Stimulated activated CD8-positive, alpha-beta memory T cell treated with anti-CD3 and anti-CD28 coated beads, Interleukin-12 subunit alpha, Interleukin-12 subunit beta, amount 100 ng/mL, for 1 hour (primary cell): ENCODE results near the gene PCDHA2.
"Not testable (repeated sequence)": the region's sequence is repeated elsewhere in the genome, so short reads cannot be mapped to it uniquely, and the experiment has no call there.

Experiments used
- DNase-seq: peaks from one replicate; pipeline ENCODE4 v3.0.0-alpha.2; 2020; ENCODE audit warnings: low read depth

The PCDHA2 gene

DNA sequence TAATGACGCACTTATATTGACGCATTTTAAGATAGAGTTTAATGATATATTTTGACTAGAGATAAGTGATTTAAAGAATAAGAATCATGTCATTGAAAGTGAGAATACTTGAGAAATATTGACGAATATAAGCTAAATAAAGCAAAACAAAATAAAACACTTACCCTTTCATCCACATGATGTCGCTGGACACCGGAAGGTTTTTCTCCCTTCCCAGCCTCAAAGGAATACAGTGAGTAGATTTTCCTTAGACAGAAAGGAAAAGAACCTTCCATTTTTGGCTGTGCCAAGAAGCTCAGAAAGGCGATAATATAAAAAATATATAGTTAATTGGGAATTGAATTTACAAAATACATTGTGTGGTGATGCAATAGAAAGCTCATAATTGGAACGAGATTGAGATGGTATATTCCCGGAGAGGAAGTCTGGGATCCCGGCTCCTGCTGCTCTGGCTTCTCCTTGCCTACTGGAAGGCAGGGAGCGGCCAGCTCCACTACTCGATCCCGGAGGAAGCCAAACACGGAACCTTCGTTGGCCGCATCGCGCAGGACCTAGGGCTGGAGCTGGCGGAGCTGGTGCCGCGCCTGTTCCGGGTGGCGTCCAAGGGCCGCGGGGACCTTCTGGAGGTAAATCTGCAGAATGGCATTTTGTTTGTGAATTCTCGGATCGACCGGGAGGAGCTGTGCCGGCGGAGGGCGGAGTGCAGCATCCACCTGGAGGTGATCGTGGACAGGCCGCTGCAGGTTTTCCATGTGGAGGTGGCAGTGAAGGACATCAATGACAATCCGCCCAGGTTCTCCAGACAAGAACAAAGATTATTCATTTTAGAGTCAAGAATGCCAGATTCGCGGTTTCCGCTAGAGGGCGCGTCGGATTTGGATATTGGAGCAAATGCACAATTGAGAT lies 27.0 kb downstream of the PCDHA2 start, which contains the start of gene PCDHA5:
Gene PCDHA5, plus strand, starts transcription at position 239 of the 906 bp plus-strand sequence.
- no peak for DNase-seq

DNA sequence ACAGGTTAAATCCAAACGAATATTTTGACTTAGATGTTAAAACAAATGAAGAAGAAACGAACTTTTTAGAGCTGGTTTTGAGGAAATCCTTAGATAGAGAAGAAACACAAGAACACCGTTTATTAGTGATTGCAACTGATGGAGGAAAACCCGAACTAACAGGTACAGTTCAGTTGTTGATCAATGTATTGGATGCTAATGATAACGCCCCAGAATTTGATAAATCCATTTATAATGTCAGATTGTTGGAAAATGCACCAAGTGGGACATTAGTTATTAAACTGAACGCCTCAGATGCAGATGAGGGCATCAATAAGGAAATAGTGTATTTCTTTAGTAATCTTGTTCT lies 27.6 kb downstream of the PCDHA2 start:
- no peak for DNase-seq

DNA sequence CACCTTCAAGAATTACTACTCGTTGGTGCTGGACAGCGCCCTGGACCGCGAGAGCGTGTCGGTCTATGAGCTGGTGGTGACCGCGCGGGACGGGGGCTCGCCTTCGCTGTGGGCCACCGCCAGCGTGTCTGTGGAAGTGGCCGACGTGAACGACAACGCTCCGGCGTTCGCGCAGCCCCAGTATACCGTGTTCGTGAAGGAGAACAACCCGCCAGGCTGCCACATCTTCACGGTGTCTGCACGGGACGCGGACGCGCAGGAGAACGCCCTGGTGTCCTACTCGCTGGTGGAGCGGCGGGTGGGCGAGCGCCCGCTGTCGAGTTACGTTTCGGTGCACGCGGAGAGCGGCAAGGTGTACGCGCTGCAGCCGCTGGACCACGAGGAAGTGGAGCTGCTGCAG lies 28.3 kb downstream of the PCDHA2 start:
- DNase-seq = not testable (repeated sequence)

DNA sequence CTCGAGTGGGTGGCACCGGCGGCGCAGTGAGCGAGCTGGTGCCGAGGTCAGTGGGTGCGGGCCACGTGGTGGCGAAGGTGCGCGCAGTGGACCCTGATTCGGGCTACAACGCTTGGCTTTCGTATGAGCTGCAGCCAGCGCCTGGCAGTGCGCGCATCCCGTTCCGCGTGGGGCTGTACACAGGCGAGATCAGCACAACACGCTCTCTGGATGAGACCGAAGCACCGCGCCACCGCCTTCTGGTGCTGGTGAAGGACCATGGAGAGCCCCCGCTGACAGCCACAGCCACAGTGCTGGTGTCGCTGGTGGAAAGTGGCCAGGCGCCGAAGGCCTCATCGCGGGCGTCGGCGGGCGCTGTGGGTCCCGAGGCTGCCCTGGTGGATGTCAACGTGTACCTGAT lies 28.8 kb downstream of the PCDHA2 start:
- no peak for DNase-seq

DNA sequence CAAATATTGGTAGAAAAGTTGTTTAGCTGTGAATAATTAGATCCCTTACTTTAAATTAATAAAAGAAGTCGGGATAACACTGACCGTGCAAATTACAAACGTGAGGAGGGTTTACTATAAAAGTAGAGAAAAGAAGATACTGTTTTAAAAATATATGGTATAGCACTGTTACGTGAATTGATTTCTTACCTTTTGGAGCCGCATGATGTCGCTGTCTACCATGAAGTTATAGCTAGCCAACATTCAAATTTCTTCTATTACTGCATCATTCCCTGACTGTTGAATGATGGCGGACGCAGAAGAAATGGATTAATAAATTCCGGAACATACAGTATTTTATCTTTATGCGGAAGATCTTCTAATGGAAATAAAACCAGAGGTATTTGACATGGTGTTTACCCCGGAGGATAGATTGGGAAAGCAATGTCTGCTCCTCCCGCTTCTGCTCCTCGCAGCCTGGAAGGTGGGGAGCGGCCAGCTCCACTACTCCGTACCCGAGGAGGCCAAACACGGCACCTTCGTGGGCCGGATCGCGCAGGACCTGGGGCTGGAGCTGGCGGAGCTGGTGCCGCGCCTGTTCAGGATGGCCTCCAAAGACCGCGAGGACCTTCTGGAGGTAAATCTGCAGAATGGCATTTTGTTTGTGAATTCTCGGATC lies 33.2 kb downstream of the PCDHA2 start, which contains the start of gene PCDHA6:
Gene PCDHA6, plus strand, starts transcription at position 257 of the 658 bp plus-strand sequence. Its CDS starts 132 bp downstream, at position 389.
- no peak for DNase-seq

DNA sequence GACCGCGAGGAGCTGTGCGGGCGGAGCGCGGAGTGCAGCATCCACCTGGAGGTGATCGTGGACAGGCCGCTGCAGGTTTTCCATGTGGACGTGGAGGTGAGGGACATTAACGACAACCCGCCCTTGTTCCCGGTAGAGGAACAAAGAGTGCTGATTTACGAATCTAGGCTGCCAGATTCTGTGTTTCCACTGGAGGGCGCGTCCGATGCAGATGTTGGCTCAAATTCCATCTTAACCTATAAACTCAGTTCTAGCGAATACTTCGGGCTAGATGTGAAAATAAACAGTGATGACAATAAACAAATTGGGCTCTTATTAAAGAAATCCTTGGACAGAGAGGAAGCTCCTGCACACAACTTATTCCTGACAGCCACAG lies 33.7 kb downstream of the PCDHA2 start:
- no peak for DNase-seq

DNA sequence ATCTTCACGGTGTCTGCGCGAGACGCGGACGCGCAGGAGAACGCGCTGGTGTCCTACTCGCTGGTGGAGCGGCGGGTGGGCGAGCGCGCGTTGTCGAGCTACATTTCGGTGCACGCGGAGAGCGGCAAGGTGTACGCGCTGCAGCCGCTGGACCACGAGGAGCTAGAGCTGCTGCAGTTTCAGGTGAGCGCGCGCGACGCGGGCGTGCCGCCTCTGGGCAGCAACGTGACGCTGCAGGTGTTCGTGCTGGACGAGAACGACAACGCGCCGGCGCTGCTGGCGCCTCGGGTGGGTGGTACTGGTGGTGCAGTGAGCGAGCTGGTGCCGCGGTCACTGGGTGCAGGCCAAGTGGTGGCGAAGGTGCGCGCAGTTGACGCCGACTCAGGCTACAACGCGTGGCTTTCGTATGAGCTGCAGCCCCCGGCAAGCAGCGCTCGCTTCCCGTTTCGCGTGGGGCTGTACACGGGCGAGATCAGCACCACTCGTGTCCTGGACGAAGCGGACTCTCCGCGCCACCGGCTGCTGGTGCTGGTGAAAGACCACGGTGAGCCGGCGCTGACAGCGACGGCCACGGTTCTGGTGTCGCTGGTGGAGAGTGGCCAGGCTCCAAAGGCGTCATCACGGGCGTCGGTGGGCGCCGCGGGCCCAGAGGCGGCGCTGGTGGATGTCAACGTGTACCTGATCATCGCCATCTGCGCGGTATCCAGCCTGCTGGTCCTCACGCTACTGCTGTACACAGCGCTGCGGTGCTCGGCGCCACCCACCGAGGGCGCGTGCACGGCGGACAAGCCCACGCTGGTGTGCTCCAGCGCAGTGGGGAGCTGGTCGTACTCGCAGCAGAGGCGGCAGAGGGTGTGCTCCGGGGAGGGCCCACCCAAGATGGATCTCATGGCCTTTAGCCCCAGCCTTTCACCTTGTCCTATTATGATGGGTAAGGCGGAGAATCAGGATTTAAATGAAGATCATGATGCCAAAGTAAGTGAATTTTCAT lies 35.2 kb downstream of the PCDHA2 start:
- DNase-seq = not testable (repeated sequence)

DNA sequence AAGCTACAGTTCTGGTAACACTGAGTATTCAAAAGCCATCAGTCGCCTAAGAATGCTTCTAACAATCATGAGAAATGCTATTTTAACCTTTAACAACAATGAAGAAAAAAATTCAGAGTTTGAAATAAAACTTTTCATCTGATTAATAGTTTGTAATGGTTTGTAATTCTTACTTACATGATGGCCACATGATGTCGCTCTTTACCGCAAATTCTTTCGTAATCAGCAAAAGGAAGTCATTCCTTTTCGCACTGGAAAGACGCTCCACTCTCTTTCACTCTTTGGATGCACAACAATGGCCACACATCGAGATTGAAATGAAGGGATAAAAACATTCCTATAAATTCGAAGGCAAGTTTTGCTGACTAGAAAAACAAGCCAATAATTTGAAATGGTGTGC lies 39.3 kb downstream of the PCDHA2 start, which contains the start of gene PCDHA7:
Gene PCDHA7, plus strand, starts transcription at position 277 of the 400 bp plus-strand sequence. Its CDS starts 115 bp downstream, at position 392.
- DNase-seq = no peak

DNA sequence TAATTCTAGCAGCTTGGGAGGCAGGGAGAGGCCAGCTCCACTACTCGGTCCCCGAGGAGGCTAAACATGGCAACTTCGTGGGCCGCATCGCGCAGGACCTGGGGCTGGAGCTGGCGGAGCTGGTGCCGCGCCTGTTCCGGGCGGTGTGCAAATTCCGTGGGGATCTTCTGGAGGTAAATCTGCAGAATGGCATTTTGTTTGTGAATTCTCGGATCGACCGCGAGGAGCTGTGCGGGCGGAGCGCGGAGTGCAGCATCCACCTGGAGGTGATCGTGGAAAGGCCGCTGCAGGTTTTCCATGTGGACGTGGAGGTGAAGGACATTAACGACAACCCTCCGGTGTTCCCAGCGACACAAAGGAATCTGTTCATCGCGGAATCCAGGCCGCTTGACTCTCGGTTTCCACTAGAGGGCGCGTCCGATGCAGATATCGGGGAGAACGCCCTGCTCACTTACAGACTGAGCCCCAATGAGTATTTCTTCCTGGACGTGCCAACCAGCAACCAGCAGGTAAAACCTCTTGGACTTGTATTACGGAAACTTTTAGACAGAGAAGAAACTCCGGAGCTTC lies 39.9 kb downstream of the PCDHA2 start:
- DNase-seq = not testable (repeated sequence)

DNA sequence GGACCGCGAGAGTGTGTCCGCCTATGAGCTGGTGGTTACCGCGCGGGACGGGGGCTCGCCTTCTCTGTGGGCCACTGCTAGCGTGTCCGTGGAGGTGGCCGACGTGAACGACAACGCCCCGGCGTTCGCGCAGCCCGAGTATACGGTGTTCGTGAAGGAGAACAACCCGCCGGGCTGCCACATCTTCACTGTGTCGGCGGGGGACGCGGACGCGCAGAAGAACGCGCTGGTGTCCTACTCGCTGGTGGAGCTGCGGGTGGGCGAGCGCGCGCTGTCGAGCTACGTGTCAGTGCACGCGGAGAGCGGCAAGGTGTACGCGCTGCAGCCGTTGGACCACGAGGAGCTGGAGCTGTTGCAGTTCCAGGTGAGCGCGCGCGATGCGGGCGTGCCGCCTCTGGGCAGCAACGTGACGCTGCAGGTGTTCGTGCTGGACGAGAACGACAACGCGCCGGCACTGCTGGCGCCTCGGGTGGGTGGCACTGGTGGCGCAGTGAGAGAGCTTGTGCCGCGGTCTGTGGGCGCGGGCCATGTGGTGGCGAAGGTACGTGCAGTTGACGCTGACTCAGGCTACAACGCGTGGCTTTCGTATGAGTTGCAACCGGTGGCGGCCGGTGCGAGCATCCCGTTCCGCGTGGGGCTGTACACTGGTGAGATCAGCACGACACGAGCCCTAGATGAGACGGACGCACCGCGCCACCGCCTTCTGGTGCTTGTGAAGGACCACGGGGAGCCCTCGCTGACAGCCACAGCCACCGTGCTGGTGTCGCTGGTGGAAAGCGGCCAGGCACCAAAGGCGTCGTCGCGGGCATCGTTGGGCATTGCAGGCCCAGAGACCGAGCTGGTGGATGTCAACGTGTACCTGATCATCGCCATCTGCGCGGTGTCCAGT lies 41.2 kb downstream of the PCDHA2 start:
- no peak for DNase-seq

DNA sequence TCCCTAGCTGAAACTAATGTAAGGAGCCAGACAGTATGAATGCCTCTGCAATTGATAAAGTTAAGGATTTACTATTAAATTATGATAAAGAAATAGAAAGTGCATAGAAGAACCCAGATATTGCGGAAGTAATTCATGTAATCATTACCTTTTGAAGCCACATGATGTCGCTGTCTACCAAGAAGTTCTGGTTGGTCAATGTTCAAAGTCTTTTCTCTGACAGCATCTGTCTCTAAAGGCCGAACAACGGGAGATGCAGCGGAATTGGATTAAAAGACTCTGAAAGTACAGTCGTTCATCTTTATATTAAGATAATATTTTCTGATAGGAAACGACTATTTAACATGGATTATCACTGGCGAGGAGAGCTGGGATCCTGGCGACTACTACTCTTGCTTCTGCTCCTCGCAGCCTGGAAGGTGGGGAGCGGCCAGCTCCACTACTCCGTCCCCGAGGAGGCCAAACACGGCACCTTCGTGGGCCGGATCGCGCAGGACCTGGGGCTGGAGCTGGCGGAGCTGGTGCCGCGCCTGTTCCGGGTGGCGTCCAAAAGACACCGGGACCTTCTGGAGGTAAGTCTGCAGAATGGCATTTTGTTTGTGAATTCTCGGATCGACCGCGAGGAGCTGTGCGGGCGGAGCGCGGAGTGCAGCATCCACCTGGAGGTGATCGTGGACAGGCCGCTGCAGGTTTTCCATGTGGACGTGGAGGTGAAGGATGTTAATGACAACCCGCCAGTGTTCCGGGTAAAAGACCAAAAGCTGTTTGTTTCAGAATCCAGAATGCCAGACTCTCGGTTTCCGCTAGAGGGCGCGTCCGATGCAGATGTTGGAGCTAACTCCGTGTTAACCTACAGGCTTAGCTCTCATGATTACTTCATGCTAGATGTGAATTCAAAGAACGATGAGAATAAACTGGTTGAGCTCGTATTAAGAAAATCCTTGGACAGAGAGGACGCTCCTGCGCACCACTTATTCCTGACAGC lies 46.6 kb downstream of the PCDHA2 start, which contains the start of gene PCDHA8:
Gene PCDHA8, plus strand, starts transcription at position 210 of the 985 bp plus-strand sequence. Its CDS starts 135 bp downstream, at position 345.
- DNase-seq = no peak

DNA sequence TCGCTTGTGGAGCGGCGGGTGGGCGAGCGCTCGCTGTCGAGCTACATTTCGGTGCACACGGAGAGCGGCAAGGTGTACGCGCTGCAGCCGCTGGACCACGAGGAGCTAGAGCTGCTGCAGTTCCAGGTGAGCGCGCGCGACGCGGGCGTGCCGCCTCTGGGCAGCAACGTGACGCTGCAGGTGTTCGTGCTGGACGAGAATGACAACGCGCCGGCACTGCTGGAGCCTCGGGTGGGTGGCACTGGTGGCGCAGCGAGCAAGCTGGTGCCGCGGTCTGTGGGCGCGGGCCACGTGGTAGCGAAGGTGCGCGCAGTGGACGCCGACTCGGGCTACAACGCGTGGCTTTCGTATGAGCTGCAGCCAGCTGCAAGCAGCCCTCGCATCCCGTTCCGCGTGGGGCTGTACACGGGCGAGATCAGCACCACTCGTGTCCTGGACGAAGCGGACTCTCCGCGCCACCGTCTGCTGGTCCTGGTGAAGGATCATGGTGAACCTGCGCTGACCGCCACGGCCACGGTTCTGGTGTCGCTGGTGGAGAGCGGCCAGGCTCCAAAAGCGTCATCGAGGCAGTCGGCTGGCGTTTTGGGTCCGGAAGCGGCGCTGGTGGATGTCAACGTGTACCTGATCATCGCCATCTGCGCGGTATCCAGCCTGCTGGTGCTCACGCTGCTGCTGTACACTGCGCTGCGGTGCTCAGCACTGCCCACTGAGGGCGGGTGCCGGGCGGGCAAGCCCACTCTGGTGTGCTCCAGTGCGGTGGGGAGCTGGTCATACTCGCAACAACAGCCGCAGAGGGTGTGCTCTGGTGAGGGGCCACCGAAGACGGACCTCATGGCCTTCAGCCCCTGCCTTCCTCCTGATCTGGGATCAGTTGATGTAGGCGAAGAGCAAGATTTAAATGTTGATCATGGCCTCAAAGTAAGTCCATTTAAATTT lies 48.4 kb downstream of the PCDHA2 start:
- DNase-seq = no peak
